GM21737 (cell line): ENCODE data around the gene EPC2.
"Not testable (repeated sequence)": the region's sequence is repeated elsewhere in the genome, so short reads cannot be mapped to it uniquely, and the experiment has no call there.

ENCODE experiments used
- ATAC-seq: cut with Tn5 transposase; IDR thresholded peaks from one replicate; pipeline ENCODE4 v1.9.1; 2021; ENCODE audit warnings: mild to moderate bottlenecking, moderate library complexity; ENCODE audit not compliant: unreplicated experiment

The EPC2 gene

GRCh38 chr2:148638543-148638942 is 6.0 kb upstream of the EPC2 start:
- ATAC-seq: no peak

DNA sequence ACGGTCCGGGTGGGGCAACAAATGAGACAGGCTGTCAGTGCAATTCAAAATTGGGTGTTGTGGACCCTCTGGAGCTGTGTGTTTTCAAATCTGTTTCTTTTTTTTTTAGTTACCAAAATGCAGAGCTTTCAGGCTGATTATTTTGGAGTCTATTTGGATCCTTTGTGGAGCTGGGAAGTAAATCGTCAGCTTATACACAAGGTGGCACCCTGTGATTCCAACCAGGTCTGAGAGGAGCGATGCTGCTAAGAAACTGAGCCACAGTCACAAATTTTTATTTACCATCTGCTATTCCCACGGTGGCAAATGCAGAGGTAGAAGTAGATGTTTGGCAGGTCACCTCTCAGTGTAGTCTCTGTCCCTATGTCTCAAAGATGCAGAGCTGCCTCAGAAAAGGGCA is 3.8 kb upstream of the EPC2 start:
- ATAC-seq: no peak

GRCh38 chr2:148642112-148642744 is 2.3 kb upstream of the EPC2 start:
- ATAC-seq: no peak

DNA sequence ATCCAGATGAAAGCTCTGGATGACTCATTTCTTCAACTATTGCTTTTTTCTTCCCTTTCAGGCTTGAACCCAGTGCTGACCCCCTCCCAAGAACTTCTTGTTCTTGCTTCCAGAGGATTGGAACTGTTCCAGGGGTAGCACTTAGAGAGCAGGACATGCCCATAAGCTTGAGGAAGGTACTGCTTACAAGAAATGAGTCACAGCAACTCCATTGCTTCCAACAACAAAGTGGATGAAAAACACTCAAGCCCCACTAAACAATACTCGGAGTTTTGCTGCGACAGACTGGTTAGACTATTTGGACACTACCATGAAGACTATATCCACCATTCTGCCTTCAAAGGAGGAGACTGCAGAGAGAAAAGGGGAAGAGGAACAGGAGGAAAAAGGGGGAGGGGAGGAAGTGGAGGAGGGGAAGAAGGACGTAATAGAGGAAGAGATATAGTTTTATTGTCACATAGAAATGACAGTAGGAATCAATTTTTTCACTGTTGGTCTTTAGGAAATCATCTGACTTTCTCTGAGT is 1.6 kb upstream of the EPC2 start:
- no peak for ATAC-seq

DNA sequence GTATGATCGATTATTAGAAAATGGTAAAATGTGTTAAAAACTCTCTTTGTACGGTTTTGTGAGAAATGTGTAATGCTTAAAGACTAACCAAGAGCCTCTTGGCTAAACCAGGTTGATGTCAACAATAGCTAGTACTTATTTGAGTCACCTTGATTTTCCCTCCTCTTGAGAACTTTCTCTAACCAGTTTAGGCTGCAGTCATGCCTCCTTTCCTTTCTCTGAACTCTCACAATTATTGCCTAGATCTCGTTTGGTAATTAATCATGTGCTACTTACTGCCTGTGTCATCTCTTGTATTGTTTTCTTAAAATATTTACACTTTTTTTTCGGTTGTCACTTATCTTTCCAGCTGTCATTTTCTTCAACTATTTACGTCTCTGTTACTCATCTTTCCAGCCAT is 1.1 kb upstream of the EPC2 start:
- peak; percentile 20 for ATAC-seq

DNA sequence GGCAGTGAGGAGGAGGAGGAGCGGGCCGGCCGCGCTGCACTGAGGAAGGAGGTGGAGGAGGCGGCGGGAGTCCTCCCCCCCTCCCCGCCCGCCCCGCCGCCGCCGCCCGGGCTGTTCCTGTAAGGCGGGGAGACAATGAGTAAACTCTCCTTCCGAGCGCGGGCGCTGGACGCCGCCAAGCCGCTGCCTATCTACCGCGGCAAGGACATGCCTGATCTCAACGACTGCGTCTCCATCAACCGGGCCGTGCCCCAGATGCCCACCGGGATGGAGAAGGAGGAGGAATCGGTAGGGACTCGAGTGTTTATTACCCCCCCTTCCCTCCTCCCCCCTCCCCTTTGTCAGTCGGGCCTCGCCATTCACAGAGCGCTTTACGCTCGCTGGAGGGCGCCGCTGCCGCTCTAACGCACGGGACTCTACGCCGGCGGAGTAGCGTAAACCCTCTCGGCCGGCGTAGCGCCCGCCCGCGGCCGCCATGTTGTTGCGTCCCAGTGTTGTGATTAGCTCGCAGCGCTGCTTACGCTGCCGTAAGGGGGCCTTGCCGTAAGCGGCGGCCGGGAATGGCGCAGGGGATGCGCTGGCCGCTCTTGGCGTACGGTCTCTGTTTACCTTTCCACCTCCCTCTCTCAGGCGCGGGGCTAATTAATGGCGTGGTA is 460 bp downstream of the EPC2 start:
- peak; percentile 58 for ATAC-seq

DNA sequence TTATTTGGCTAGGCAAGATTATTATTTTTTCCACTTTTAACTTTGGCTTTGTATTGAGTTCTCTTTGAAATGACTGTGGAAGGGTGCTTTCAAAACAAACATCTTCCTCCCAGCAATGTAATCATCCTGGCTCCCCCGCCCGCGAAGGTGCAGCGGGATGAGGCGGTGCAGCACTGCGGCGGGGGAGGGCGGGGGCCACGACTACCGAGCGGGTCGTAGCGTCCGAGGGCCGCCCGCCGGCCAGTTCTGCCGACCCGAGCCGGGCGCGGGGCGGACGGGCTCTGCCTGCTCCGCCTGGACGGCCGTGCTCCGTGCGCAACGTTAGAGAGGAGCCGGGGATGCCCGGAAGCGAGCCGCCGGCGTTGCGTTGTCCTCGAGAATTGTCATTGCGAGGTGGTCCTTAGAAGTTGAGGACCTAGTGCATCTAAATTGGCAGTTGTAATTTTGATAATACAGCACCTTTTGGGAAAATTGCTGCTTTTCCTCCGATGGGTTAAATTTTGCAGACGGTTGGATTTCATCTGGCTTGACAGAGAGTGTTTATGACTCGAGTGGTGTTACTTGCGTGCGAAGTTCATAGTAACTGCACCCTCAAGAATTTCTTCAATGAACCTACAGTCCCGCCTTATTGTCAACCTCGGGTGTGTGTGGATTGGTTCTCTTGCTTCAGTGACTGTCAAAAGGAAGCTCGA is 1.1 kb downstream of the EPC2 start:
- ATAC-seq: peak; percentile 40

DNA sequence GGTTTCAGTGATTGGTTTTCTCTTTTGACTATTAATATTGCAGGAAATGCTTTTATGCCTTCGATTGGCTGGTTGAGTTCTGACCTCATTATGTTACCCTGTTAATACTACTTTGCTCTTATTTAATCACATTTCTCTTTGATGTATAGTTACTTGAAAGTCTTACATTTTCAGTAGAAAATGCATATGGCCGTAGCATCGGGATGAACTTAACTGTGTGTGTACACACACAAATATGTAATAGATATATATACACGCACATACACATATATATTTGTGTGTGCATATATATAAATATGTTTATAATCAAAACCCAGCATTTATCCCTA is 1.6 kb downstream of the EPC2 start:
- ATAC-seq: no peak

GRCh38 chr2:148647711-148648110 is 3.2 kb downstream of the EPC2 start:
- not testable (repeated sequence) for ATAC-seq

GRCh38 chr2:148649936-148650335 is 5.4 kb downstream of the EPC2 start:
- no peak for ATAC-seq

DNA sequence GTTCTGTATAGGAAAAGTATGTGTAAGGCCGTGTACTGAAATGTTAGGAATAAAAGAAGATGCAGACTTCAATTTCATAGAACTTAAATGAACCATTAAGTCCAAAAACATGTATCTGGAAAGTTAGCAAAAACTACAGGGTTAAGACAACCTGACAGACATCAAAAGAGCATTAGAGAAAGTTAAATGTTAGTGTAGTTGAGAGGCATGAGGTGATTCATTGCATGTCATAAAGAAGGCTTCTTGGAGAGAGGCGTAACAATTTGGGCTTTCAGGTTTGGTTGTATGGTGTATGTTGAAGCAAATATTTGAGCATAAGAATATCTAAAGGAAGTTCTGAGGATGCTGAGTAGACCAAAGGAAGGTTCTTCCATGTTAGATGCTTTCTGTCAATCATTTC is 6.3 kb downstream of the EPC2 start:
- ATAC-seq: no peak

GRCh38 chr2:148651972-148652371 is 7.4 kb downstream of the EPC2 start:
- no peak for ATAC-seq

DNA sequence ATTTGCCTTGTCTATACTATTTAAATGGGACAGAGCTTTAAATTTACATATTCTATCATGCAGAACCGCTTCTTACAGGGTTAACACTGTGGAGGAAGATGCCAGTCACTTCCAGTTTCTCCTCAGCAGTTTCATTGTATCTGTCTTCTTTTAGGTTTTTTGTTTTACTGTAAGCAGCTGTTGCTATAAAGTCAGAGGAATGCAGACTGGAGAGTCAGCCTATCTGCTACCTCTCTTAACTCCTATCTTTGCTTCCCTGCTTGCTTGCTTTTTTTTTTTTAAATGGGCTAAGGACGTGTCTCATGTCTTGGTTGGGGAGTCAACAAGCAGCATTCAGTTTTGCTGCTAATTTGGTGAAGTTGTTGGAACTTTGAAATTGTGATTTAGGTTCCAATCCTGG is 8.9 kb downstream of the EPC2 start:
- peak; percentile 74 for ATAC-seq

DNA sequence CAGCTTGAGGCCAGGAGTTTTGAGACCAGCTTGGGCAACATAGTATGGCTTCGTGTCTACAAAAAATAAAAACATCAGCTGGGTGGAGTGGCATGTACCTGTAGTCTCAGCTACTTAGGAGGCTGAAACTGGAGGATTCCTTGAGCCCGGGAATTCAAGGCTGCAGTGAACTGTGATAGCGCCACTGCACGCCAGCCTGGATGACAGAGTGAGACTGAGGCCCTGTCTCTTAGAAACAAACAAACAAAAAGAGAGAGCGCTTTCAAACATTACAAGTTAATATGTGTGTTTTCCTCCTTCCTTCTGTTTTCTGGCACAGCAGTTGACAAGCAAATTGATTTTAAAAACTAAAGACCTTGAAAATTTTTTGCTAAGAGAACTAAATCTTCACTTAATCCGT is 9.9 kb downstream of the EPC2 start:
- ATAC-seq: no peak

GRCh38 chr2:148656516-148656915 is 12.0 kb downstream of the EPC2 start:
- no peak for ATAC-seq

DNA sequence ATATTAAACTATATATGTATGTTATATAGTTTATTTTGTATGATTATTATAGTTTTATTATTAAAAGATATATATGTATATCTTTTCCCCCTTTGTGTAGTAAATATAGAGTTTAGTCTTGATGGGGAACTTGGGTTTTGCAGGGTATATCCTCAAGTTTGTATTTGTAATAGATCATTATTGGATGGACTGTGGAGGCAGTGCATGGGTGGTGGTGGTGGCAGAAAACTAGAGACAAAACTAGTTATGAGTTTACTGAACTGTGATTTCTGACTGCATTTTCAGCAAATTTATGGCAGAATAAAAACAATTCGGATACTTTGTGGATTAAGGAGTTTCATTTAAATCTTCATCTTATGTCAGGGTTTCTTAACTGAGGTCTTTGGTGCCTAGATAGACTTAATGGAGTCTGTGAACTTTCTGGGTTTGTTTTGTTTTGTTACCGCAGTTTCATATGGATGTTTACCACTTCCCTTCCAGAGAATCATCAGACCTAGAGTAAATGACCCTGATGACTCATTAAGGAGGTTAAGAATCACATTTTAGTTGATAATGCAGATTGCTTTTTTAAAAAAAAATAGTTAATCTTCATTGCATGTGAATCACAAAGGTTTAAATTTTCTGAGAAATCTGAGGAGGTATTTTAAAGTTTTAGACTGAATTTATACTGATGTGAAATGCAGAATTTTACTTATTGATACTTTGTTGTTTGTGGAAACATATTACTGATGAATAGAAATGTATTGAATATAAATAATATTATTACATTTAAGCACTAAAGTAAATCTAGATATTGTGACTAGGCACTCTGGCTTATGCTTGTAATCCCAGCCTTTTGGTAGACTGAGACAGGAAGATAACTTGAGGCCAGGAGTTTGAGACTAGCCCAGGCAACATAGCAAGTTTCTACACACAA is 14.5 kb downstream of the EPC2 start:
- ATAC-seq: peak; percentile 90

DNA sequence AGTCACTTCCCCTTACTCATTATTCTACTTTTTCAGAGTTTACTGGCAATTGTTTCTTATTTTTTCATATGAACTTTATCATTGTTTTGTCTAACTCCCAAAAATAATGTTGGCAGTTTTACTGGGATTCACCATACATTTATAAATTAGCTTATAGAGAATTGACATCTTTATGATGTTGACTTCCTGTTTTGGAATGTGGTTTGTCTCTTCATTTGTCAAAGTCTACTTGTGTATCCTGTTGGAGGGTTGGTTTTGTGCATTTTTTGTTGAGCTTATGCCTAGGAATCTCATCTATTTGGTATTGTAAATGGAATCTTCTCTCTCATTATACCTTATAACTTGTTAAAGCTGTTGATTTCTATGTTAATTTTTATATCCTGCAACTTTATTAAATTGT is 16.4 kb downstream of the EPC2 start:
- no peak for ATAC-seq

- ATAC-seq: not testable (repeated sequence)
Observed at GRCh38 chr2:148662332-148662731, 17.8 kb downstream of the EPC2 start.

DNA sequence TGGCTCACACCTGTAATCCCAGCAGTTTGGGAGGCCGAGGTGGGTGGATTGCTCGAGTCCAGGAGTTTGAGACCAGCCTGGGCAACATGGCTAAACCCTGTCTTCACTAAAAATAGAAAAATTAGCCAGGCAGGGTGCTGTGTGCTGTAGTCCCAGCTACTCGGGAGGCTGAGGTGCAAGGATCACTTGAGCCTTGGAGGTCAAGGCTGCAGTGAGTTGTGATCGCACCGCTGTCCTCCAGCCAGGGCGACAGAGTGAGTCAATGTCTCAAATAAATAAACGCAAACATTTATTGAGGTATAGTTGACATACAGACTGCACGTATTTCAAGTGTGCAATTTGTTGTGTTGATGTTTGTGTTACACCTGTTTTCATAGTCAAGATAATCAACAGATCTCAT is 19.7 kb downstream of the EPC2 start:
- no peak for ATAC-seq

DNA sequence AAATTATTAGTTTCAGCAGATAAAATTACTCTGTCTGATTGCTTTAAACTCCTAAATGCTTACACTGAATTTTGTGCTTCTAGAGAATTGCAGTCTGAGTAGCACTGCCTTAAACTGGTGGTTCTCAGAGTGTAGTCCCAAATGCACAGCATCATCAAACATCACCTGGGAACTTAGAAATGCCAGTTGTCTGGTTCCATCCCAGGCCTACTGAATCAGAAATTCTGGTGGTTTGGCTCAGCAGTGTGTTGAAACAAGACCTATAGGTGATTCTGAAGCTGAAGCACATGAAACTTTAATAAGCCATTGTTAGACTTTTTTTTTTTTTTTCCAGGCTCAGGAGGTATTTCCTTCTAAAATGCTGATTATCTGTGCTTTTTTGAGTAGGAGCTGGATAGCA is 22.0 kb downstream of the EPC2 start:
- ATAC-seq: no peak
